ENCODE measurements around the gene HSPB9. TPM values are rescaled to one million over a fixed set of nuclear protein-coding genes. Genes with fewer than 3 reads are reported as not detected.
A peak's percentile ranks its signal among the peaks of the same experiment; 100 is the strongest.

Gene HSPB9
- total RNA-seq, 2 experiments from 2014 or later, result not detected

DNA sequence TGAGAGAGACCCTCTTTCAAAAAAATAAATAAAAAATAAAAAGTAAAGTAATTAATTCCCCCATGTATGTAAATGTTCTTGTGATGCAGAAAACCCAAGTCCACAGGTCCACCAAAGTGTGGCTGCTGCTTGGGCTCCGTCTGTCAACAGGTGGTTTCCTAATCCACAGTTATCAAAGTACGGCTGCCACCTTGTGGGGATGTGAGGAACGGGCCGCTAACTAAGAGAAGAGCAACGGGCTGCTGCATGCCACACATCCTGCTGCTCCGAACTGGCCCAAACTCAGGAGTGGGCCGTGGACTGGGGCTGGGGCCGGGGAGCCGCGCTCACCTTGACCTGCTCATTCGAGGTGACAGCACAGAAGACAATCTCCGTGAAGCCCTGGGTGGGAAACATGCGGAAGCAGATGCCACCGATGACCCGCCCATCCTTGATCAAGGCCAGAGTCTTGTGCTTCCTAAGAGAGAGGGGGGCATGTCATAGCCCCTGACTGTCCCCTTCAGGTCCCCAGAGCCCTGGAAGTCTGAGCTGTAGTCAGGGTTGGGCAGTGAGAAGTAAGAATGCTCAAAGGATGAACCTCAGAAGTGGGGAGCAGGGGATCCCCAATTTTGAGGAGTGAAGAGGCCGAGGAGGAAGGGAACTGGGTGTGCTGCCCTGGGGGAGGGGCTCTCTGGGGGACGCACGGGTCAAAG is 5.8 kb upstream of the HSPB9 start:
- TF ChIP-seq, protein P1, sequence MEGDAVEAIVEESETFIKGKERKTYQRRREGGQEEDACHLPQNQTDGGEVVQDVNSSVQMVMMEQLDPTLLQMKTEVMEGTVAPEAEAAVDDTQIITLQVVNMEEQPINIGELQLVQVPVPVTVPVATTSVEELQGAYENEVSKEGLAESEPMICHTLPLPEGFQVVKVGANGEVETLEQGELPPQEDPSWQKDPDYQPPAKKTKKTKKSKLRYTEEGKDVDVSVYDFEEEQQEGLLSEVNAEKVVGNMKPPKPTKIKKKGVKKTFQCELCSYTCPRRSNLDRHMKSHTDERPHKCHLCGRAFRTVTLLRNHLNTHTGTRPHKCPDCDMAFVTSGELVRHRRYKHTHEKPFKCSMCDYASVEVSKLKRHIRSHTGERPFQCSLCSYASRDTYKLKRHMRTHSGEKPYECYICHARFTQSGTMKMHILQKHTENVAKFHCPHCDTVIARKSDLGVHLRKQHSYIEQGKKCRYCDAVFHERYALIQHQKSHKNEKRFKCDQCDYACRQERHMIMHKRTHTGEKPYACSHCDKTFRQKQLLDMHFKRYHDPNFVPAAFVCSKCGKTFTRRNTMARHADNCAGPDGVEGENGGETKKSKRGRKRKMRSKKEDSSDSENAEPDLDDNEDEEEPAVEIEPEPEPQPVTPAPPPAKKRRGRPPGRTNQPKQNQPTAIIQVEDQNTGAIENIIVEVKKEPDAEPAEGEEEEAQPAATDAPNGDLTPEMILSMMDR (IDR thresholded peaks at IDR 0.05), result peak; percentile 85
- DNase-seq, result peak; percentile 73 to 92 (median 82)
- no peak overlapping the region for H3K4me3 ChIP-seq (ENCODE audit: low read length)
- Mint-ChIP-seq H3K9me3 (no peaks in the 10 kb centered on the region), H3K27ac (peak overlapping the region; percentile 7), H3K36me3 (ENCODE audit: low read depth) (peaks cover 33% of the 10 kb centered on the region), H3K4me3 (peak overlapping the region; percentile 47), H3K27me3 (no peaks in the 10 kb centered on the region), H3K4me1 (ENCODE audit: low read depth) (peaks cover 39% of the 10 kb centered on the region)
- no peaks in the 10 kb centered on the region for H3K27me3 ChIP-seq (ENCODE audit: control insufficient read depth in 1 of 2, insufficient read depth in 2 of 2, low read length in 2 of 2)
- H3K36me3 ChIP-seq (ENCODE audit: insufficient read depth, low read length), result peaks cover 32% of the 10 kb centered on the region
- H3K27ac ChIP-seq (ENCODE audit: low read depth in 1 of 2, low read length in 2 of 2), result no peak overlapping the region
- ChIA-PET POLR2A (no interaction called here), CTCF (interaction anchor here (1.1 kb wide), 1 partner anchor 151 kb away, joined by 3 read pairs; the partner anchor contains the start of gene CNP)
- intact Hi-C loops (cut with DNase I, micrococcal nuclease), result loop anchor here (1.0 to 5.0 kb wide), 4 partner anchors 50 to 380 kb away; no protein-coding TSS in a partner anchor
- ATAC-seq (ENCODE audit: poor library complexity), result peak; percentile 40
- no peaks in the 10 kb centered on the region for H3K9me3 ChIP-seq (ENCODE audit: control insufficient read depth in 1 of 2, insufficient read depth in 1 of 2, low read length in 2 of 2)
- H3K4me1 ChIP-seq (ENCODE audit: insufficient read depth, low read length), result peaks cover 41% of the 10 kb centered on the region

DNA sequence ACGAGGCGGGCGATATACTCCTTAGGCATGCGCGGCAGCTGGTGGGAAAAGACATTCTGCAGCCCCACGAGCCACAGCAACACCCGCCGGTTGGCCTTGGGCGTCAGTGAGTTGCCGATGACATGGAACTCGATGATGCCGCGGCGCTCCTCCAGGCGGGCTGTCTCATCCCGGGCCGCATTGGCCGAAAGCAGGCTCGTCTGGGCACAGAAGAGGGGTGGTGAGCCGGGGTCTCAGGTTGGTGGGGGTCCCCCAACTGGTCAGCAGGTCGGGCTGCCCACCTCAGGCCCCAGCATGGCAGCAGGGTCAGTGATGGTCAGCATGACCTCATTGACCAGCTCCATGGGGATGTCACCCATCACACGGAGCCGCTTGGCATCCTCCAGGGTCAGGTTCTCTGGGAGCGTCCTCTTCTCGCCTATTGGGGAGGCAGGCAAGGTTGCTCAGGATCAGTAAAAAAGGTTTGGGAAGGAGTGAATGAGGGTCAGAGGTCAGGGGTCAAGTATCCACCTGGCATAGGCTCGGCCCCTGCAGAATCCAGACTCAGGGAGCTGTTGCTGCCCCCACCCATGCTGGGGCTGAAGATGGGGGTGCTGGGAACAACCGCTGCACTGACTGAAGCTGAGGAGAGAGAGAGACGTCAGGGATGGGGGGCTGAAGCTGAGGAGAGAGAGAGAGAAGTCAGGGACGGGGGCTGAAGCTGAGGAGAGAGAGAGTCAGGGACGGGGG is 5.0 kb upstream of the HSPB9 start:
- TF ChIP-seq, protein P1 (IDR thresholded peaks at IDR 0.05), result no peak
- Mint-ChIP-seq H3K27ac (no peak overlapping the region), H3K4me1 (ENCODE audit: low read depth) (peaks cover 35% of the 10 kb centered on the region), H3K4me3 (peak overlapping the region; percentile 47), H3K27me3 (no peaks in the 10 kb centered on the region), H3K9me3 (no peaks in the 10 kb centered on the region), H3K36me3 (ENCODE audit: low read depth) (peaks cover 30% of the 10 kb centered on the region)
- peaks cover 32% of the 10 kb centered on the region for H3K36me3 ChIP-seq (ENCODE audit: insufficient read depth, low read length)
- H3K27me3 ChIP-seq (ENCODE audit: control insufficient read depth in 1 of 2, insufficient read depth in 2 of 2, low read length in 2 of 2), result no peaks in the 10 kb centered on the region
- H3K4me1 ChIP-seq (ENCODE audit: insufficient read depth, low read length), result peaks cover 38% of the 10 kb centered on the region
- ChIA-PET POLR2A (no interaction called here), CTCF (no interaction called here)
- no peak overlapping the region for H3K27ac ChIP-seq (ENCODE audit: low read depth in 1 of 2, low read length in 2 of 2)
- intact Hi-C loops (cut with DNase I, micrococcal nuclease), result loop anchor here (5.0 kb wide), 1 partner anchor 380 kb away; no protein-coding TSS in a partner anchor
- ATAC-seq (ENCODE audit: poor library complexity) (no peak), DNase-seq (peak in 1 of 14 experiments; percentile 43)
- H3K4me3 ChIP-seq (ENCODE audit: low read length), result no peak overlapping the region
- H3K9me3 ChIP-seq (ENCODE audit: control insufficient read depth in 1 of 2, insufficient read depth in 1 of 2, low read length in 2 of 2), result no peaks in the 10 kb centered on the region

DNA sequence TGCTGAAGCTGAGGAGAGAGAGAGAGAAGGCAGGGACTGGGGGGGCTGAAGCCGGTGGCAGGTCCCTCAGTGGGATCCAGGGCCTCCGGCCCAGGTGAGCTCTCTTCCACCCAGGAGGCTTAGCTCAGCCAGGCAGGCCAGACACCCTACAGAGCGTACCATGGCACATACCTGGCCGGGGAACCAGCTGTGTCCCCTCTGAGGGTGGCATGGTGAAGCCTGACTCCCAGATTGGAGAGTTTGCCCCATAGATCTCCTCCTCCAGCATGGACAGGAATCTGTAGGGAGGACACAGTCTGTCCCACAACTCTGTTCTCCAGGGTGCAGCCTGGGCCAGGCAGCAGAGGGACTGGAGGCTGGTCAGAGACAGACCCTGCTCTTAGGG is 4.5 kb upstream of the HSPB9 start:
- POLR2A ChIA-PET, result no interaction called here
- CTCF ChIA-PET, result no interaction called here
- Mint-ChIP-seq H3K9me3 (no peaks in the 10 kb centered on the region), H3K36me3 (ENCODE audit: low read depth) (peaks cover 27% of the 10 kb centered on the region), H3K4me3 (peak overlapping the region; percentile 68), H3K27me3 (no peaks in the 10 kb centered on the region), H3K27ac (no peak overlapping the region), H3K4me1 (ENCODE audit: low read depth) (peaks cover 32% of the 10 kb centered on the region)
- H3K9me3 ChIP-seq (ENCODE audit: control insufficient read depth in 1 of 2, insufficient read depth in 1 of 2, low read length in 2 of 2), result no peaks in the 10 kb centered on the region
- intact Hi-C loops (cut with DNase I, micrococcal nuclease), result loop anchor here (5.0 kb wide), 1 partner anchor 381 kb away; no protein-coding TSS in a partner anchor
- TF ChIP-seq, protein P1 (IDR thresholded peaks at IDR 0.05), result no peak
- DNase-seq (no peak), ATAC-seq (ENCODE audit: poor library complexity) (no peak)
- peaks cover 32% of the 10 kb centered on the region for H3K4me1 ChIP-seq (ENCODE audit: insufficient read depth, low read length)
- H3K27me3 ChIP-seq (ENCODE audit: control insufficient read depth in 1 of 2, insufficient read depth in 2 of 2, low read length in 2 of 2), result no peaks in the 10 kb centered on the region
- H3K27ac ChIP-seq (ENCODE audit: low read depth in 1 of 2, low read length in 2 of 2), result no peak overlapping the region
- H3K36me3 ChIP-seq (ENCODE audit: insufficient read depth, low read length), result peaks cover 32% of the 10 kb centered on the region
- H3K4me3 ChIP-seq (ENCODE audit: low read length), result no peak overlapping the region

Data from CD4-positive, alpha-beta T cell (primary cell).